Mammary epithelial cell (primary cell): ENCODE data around the gene VKORC1L1.

Experiments used
- CTCF ChIP-seq, 2 donors: IDR thresholded peaks in 1 of 2; conservative IDR thresholded peaks in 1 of 2; 2 replicates each; pipeline ENCODE4 v1.5.1; 2011 to 2012; ENCODE audit warnings: inconsistent platforms in 2 of 2, low read length in 2 of 2, mild to moderate bottlenecking in 2 of 2, control low read depth in 1 of 2, low read depth in 1 of 2; ENCODE audit not compliant: insufficient read depth in 1 of 2; ENCODE audit errors: extremely low read depth in 1 of 2
- EZH2 ChIP-seq: IDR thresholded peaks from 2 replicates; pipeline ENCODE4 v1.6.1; 2012; ENCODE audit warnings: low read length, inconsistent platforms, borderline replicate concordance

- TF ChIP-seq CTCF (conservative IDR thresholded peaks at IDR 0.05 in 1 of 2, IDR thresholded peaks at IDR 0.05 in 1 of 2; ENCODE audit: extremely low read depth in 1 of 2, insufficient read depth in 1 of 2, low read depth in 1 of 2, low read length in 2 of 2) = no peak
- TF ChIP-seq EZH2 = no peak
These were observed 43.2 kb downstream of the VKORC1L1 start for GRCh38 chr7:65915921-65916657.
